Measurements from ENCODE around the gene NEK6.

NEK6 gene

DNA sequence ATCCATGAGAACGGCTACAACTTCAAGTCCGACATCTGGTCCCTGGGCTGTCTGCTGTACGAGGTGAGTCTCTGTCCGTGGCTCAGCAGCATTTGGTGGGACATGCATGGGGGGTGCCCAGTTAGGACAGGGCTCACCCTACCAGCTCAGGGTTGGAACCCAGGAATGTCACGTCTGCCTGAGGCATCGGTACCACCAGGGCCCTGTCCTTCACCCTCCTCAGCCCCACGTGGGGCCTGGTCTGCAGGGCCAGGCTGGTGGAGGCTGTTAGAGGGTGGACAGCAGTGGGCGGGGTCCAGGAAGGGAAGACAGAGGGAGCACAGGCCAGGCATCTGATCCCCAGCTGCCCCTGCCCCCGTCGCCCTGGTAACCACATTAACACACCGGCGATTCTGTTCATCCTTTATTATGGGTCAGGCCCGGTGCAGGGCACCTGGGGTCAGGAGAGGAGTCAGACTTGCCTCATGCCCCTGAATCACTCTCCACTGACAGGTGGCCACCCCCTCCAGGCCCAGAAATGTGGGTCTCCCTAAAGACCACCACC lies 81.9 kb downstream of the NEK6 start:
- Histone ChIP-seq H4K20me1 (ENCODE audit: insufficient read depth) (no peaks in the 10 kb centered on the region), H3K9ac (no peak overlapping the region), H3K27ac (no peak overlapping the region), H3K79me2 (ENCODE audit: insufficient read depth, low read depth) (no peaks in the 10 kb centered on the region), H3K4me3 (IDR thresholded peaks at IDR 0.05; ENCODE audit: insufficient read depth, low read depth, low read length) (no peak overlapping the region), H3K36me3 (ENCODE audit: insufficient read depth) (no peaks in the 10 kb centered on the region), H3K27me3 (ENCODE audit: insufficient read depth, low read depth) (no peaks in the 10 kb centered on the region), H3K4me1 (ENCODE audit: low read depth, poor library complexity, severe bottlenecking) (no peaks in the 10 kb centered on the region), H2AFZ (ENCODE audit: low read depth) (no peak overlapping the region), H3K4me2 (no peak overlapping the region)
- TF ChIP-seq, protein P1, sequence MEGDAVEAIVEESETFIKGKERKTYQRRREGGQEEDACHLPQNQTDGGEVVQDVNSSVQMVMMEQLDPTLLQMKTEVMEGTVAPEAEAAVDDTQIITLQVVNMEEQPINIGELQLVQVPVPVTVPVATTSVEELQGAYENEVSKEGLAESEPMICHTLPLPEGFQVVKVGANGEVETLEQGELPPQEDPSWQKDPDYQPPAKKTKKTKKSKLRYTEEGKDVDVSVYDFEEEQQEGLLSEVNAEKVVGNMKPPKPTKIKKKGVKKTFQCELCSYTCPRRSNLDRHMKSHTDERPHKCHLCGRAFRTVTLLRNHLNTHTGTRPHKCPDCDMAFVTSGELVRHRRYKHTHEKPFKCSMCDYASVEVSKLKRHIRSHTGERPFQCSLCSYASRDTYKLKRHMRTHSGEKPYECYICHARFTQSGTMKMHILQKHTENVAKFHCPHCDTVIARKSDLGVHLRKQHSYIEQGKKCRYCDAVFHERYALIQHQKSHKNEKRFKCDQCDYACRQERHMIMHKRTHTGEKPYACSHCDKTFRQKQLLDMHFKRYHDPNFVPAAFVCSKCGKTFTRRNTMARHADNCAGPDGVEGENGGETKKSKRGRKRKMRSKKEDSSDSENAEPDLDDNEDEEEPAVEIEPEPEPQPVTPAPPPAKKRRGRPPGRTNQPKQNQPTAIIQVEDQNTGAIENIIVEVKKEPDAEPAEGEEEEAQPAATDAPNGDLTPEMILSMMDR (conservative IDR thresholded peaks at IDR 0.05; ENCODE audit: low read depth, low read length): no peak

DNA sequence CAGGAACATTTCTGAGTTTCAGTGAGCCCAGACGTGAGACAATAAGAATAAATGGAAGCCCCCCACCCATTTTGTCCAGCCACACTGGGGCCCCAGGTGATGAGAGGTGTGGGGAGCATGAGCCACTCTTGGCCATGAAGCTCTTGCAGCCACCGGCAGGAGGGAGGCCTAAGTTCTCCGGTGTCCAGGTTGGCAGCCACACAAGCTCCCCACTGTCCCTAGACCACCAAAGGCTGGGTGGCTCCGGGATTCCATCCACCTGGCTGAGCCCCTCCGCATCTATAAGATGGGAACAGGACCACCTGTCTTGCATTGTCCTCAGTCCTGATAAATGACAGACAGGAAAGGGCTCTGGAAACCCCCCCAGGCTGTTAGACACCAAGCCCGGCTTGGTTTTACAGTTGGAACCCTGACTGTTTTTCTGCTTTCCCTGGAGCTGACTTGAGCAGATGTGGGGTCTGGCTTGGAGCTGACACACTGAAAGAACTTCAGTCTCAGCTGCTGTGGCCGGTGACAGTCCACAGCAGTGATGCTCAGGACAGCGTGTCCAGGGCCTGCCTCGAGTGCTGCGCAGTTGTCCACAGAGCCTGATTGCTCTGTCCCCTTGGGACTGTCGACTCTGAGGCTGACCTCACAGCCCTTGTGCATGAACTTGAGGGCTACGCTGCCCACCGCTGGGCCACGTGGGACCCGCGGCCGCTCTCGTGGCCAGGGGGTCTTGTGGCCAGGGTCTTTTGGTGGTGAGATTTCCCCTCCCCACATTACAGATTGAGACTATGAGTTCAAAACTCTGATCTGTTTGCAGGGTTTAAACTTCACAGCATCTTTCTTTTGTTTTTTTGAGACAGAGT lies 82.7 kb downstream of the NEK6 start:
- H3K9ac ChIP-seq: no peak overlapping the region
- no peaks in the 10 kb centered on the region for H4K20me1 ChIP-seq (ENCODE audit: insufficient read depth)
- no peaks in the 10 kb centered on the region for H3K79me2 ChIP-seq (ENCODE audit: insufficient read depth, low read depth)
- TF ChIP-seq, protein P1 (conservative IDR thresholded peaks at IDR 0.05; ENCODE audit: low read depth, low read length): no peak
- no peak overlapping the region for H3K4me3 ChIP-seq (IDR thresholded peaks at IDR 0.05; ENCODE audit: insufficient read depth, low read depth, low read length)
- H3K36me3 ChIP-seq (ENCODE audit: insufficient read depth): no peaks in the 10 kb centered on the region
- no peaks in the 10 kb centered on the region for H3K27me3 ChIP-seq (ENCODE audit: insufficient read depth, low read depth)
- H3K4me2 ChIP-seq: no peak overlapping the region
- H3K27ac ChIP-seq: no peak overlapping the region
- H3K4me1 ChIP-seq (ENCODE audit: low read depth, poor library complexity, severe bottlenecking): no peaks in the 10 kb centered on the region
- no peak overlapping the region for H2AFZ ChIP-seq (ENCODE audit: low read depth)

DNA sequence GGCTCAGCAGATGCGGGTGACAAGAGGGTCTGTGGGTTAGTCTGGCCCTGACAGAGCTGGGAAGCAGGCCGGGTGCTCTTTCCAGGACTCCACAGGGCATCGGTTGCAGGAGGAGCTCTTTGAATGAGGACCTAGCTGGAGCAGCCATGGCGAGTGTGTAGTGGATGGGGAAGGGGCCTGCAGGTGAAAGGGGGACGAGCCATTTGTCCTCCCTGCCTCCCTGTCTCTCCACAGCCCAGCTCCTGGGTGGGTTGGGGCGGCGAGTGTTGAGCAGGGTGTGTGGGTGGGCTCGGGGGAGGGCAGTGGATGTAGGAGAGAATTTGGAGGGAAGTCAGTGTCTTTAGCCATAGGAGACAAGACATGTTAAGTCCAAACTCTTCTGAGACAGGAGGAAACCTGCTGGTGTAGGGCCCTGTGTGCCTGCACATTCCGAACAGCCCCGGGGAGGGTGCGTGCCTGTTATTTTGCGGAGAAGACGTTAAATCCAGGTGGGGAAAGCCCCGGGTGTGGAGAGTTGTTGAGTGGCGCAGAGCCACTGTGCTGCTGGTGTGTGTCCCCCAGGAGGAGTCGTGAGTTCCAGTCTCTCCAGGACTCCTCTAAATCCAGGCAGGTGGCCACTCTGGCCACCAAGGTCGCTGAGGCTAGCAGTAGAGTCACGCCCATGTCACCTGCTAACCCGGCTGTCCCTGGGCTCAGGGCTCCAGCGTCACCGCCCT lies 83.9 kb downstream of the NEK6 start:
- H3K4me3 ChIP-seq (IDR thresholded peaks at IDR 0.05; ENCODE audit: insufficient read depth, low read depth, low read length): no peak overlapping the region
- no peak overlapping the region for H3K27ac ChIP-seq
- TF ChIP-seq, protein P1 (conservative IDR thresholded peaks at IDR 0.05; ENCODE audit: low read depth, low read length): no peak
- no peaks in the 10 kb centered on the region for H4K20me1 ChIP-seq (ENCODE audit: insufficient read depth)
- no peaks in the 10 kb centered on the region for H3K4me1 ChIP-seq (ENCODE audit: low read depth, poor library complexity, severe bottlenecking)
- no peak overlapping the region for H3K9ac ChIP-seq
- H3K79me2 ChIP-seq (ENCODE audit: insufficient read depth, low read depth): no peaks in the 10 kb centered on the region
- no peak overlapping the region for H3K4me2 ChIP-seq
- no peak overlapping the region for H2AFZ ChIP-seq (ENCODE audit: low read depth)
- no peaks in the 10 kb centered on the region for H3K27me3 ChIP-seq (ENCODE audit: insufficient read depth, low read depth)
- H3K36me3 ChIP-seq (ENCODE audit: insufficient read depth): no peaks in the 10 kb centered on the region

DNA sequence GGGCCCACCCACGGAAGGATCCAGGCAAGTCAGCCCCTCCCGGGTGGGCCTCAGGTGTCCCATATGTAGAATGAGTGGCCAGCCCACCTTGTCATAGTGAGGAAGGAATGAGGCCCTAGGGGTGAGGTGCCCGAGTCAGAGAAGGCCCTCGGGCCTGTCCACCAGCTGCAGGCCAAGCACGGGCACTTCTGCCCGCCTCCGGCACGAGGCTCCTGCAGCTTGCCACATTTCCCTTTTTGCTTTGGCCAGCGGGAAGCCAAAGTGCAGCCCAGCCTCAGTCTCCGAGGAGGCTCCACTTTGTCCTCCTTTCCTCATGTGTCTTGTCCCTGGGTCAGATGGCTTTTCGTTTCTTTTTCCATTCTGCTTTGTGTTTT lies 84.6 kb downstream of the NEK6 start:
- Histone ChIP-seq H3K4me1 (ENCODE audit: low read depth, poor library complexity, severe bottlenecking) (no peaks in the 10 kb centered on the region), H3K4me2 (no peak overlapping the region), H3K4me3 (IDR thresholded peaks at IDR 0.05; ENCODE audit: insufficient read depth, low read depth, low read length) (no peak overlapping the region), H2AFZ (ENCODE audit: low read depth) (no peak overlapping the region), H3K27me3 (ENCODE audit: insufficient read depth, low read depth) (no peaks in the 10 kb centered on the region), H3K27ac (no peak overlapping the region), H3K9ac (no peak overlapping the region), H4K20me1 (ENCODE audit: insufficient read depth) (no peaks in the 10 kb centered on the region), H3K79me2 (ENCODE audit: insufficient read depth, low read depth) (no peaks in the 10 kb centered on the region), H3K36me3 (ENCODE audit: insufficient read depth) (no peaks in the 10 kb centered on the region)
- TF ChIP-seq, protein P1 (conservative IDR thresholded peaks at IDR 0.05; ENCODE audit: low read depth, low read length): no peak

Data from KMS-11 (cell line).